ENCODE data around the gene BBOF1. TPM values are rescaled to one million over a fixed set of nuclear protein-coding genes. Genes with fewer than 3 reads are reported as not detected.

Gene BBOF1
- total RNA-seq: 4.6 and 6.9 TPM in 2 replicates

GRCh38 chr14:74018586-74019407, at the start of gene BBOF1, which contains the start of gene ENTPD5:
TSS of gene BBOF1 (plus strand) at chr14:74019349. CDS start at chr14:74019479, 130 bp downstream.
TSS of gene ENTPD5 (minus strand) at chr14:74019288. CDS start at chr14:73988102, 31,186 bp downstream.

GRCh38 chr14:74084277-74085046, 65.3 kb downstream of the BBOF1 start, which contains the start of the genes ALDH6A1 and LIN52:
TSS of gene ALDH6A1 (minus strand) at chr14:74084453. CDS start at chr14:74084394, 59 bp downstream.
TSS of gene LIN52 (plus strand) at chr14:74084956. CDS start at chr14:74084975, 19 bp downstream.

Other genes with a start within 250 kb of the BBOF1 start
- 5.7 and 5.9 TPM in 2 replicates for gene PTGR2, start 167.5 kb upstream of the BBOF1 start, total RNA-seq
- 49.4 and 53.0 TPM in 2 replicates for gene ZNF410, start 132.5 kb upstream of the BBOF1 start, total RNA-seq
- 2.4 and 3.3 TPM in 2 replicates for gene FAM161B, start 69.3 kb upstream of the BBOF1 start, total RNA-seq
- gene COQ6, start 69.0 kb upstream of the BBOF1 start, total RNA-seq: 15.1 and 15.7 TPM in 2 replicates
- gene ENTPD5, start 61 bp upstream of the BBOF1 start, total RNA-seq: 5.2 and 6.5 TPM in 2 replicates
- gene ALDH6A1, start 65.1 kb downstream of the BBOF1 start, total RNA-seq: 35.3 and 36.5 TPM in 2 replicates
- gene LIN52, start 65.6 kb downstream of the BBOF1 start, total RNA-seq: 4.9 and 5.0 TPM in 2 replicates
- gene VSX2, start 220.1 kb downstream of the BBOF1 start, total RNA-seq: not detected in 2 replicates

All from bronchial smooth muscle cell (primary cell).